ENCODE measurements around the gene GDAP2. TPM values are rescaled to one million over a fixed set of nuclear protein-coding genes. Genes with fewer than 3 reads are reported as not detected.

The GDAP2 gene
- polyA plus RNA-seq, 3 donors = 17.8 to 28.7 (median 21.1) TPM

GRCh38 chr1:117904485-117904884 is 24.9 kb downstream of the GDAP2 start:
- Mint-ChIP-seq H3K9me3 (no peaks in the 10 kb centered on the region), H3K4me3 (no peak overlapping the region), H3K36me3 (peaks cover 76 to 91% of the 10 kb centered on the region in 2 donors), H3K27ac (no peak overlapping the region), H3K4me1 (no peaks in the 10 kb centered on the region), H3K27me3 (ENCODE audit: low read depth in 3 of 3) (no peaks in the 10 kb centered on the region)
- no peak overlapping the region for H3K4me2 ChIP-seq (replicated peaks; ENCODE audit: extremely low read depth, low read length, poor library complexity, severe bottlenecking)
- intact Hi-C loops (cut with micrococcal nuclease) = no loop called here
- no peak overlapping the region for H2AFZ ChIP-seq (ENCODE audit: insufficient read depth, low read depth, low read length, poor library complexity, severe bottlenecking)
- no peak for TF ChIP-seq CTCF (IDR thresholded peaks at IDR 0.05)
- H3K27ac ChIP-seq (ENCODE audit: low read depth in 1 of 2, low read length in 2 of 2) = no peak overlapping the region
- no peak overlapping the region for H3K9ac ChIP-seq (ENCODE audit: insufficient read depth, low read length, poor library complexity, severe bottlenecking)
- no peaks in the 10 kb centered on the region for H3K79me2 ChIP-seq (ENCODE audit: insufficient read depth, low read length)
- 94% methylated on average over 3 of the region's 3 CpGs for WGBS (ENCODE audit: insufficient coverage)
- no peak overlapping the region for H3K4me3 ChIP-seq (replicated peaks in 1 of 3; ENCODE audit: low read depth in 2 of 3, low read length in 3 of 3)
- no peaks in the 10 kb centered on the region for H3K4me1 ChIP-seq (ENCODE audit: control insufficient read depth in 1 of 2, insufficient read depth in 2 of 2, low read length in 2 of 2)
- H4K20me1 ChIP-seq (ENCODE audit: insufficient read depth, low read length) = peaks cover 4% of the 10 kb centered on the region
- no peaks in the 10 kb centered on the region for H3K9me3 ChIP-seq (replicated peaks in 1 of 2; ENCODE audit: control insufficient read depth in 1 of 2, insufficient read depth in 1 of 2, low read length in 2 of 2)
- H3K27me3 ChIP-seq (ENCODE audit: control insufficient read depth in 2 of 2, insufficient read depth in 2 of 2, low read length in 2 of 2) = no peaks in the 10 kb centered on the region
- peaks cover 90 to 99% of the 10 kb centered on the region in 2 donors for H3K36me3 ChIP-seq (replicated peaks in 1 of 2; ENCODE audit: control insufficient read depth in 1 of 2, insufficient read depth in 2 of 2, low read length in 2 of 2)
- DNase-seq = no peak

GRCh38 chr1:117902944-117903343 is 26.5 kb downstream of the GDAP2 start:
- Mint-ChIP-seq H3K4me3 (no peak overlapping the region), H3K36me3 (peaks cover 82 to 94% of the 10 kb centered on the region in 2 donors), H3K4me1 (no peaks in the 10 kb centered on the region), H3K27ac (no peak overlapping the region), H3K9me3 (no peaks in the 10 kb centered on the region), H3K27me3 (ENCODE audit: low read depth in 3 of 3) (no peaks in the 10 kb centered on the region)
- H3K27ac ChIP-seq (ENCODE audit: low read depth in 1 of 2, low read length in 2 of 2) = no peak overlapping the region
- intact Hi-C loops (cut with micrococcal nuclease) = no loop called here
- H3K4me1 ChIP-seq (ENCODE audit: control insufficient read depth in 1 of 2, insufficient read depth in 2 of 2, low read length in 2 of 2) = no peaks in the 10 kb centered on the region
- peaks cover 90 to 99% of the 10 kb centered on the region in 2 donors for H3K36me3 ChIP-seq (replicated peaks in 1 of 2; ENCODE audit: control insufficient read depth in 1 of 2, insufficient read depth in 2 of 2, low read length in 2 of 2)
- no CpG with 5 or more reads among the region's 4 CpGs for WGBS (ENCODE audit: insufficient coverage)
- no peak for DNase-seq
- H3K4me3 ChIP-seq (replicated peaks in 1 of 3; ENCODE audit: low read depth in 2 of 3, low read length in 3 of 3) = no peak overlapping the region
- no peak overlapping the region for H3K9ac ChIP-seq (ENCODE audit: insufficient read depth, low read length, poor library complexity, severe bottlenecking)
- no peaks in the 10 kb centered on the region for H3K79me2 ChIP-seq (ENCODE audit: insufficient read depth, low read length)
- peaks cover 3% of the 10 kb centered on the region for H4K20me1 ChIP-seq (ENCODE audit: insufficient read depth, low read length)
- no peaks in the 10 kb centered on the region for H3K27me3 ChIP-seq (ENCODE audit: control insufficient read depth in 2 of 2, insufficient read depth in 2 of 2, low read length in 2 of 2)
- H2AFZ ChIP-seq (ENCODE audit: insufficient read depth, low read depth, low read length, poor library complexity, severe bottlenecking) = no peak overlapping the region
- no peaks in the 10 kb centered on the region for H3K9me3 ChIP-seq (replicated peaks in 1 of 2; ENCODE audit: control insufficient read depth in 1 of 2, insufficient read depth in 1 of 2, low read length in 2 of 2)
- no peak for TF ChIP-seq CTCF (IDR thresholded peaks at IDR 0.05)
- H3K4me2 ChIP-seq (replicated peaks; ENCODE audit: extremely low read depth, low read length, poor library complexity, severe bottlenecking) = no peak overlapping the region

All from CD14-positive monocyte (primary cell).